GM12878 (cell line): ENCODE results near the gene POMT1. TPM values are rescaled to one million over a fixed set of nuclear protein-coding genes. Genes with fewer than 3 reads are reported as not detected.

Source experiments
- BRCA1 ChIP-seq: IDR thresholded peaks from 2 replicates; pipeline ENCODE4 v1.6.1; 2011; ENCODE audit warnings: low read depth, low read length, improper control_type of control experiment
- EGR1 ChIP-seq, 2 experiments: IDR thresholded peaks; 1 replicate in 1 of 2; 2 replicates in 1 of 2; pipeline ENCODE4 v1.6.1; 2011 to 2012; ENCODE audit warnings: low read depth in 2 of 2, low read length in 2 of 2, borderline replicate concordance in 1 of 2, mild to moderate bottlenecking in 1 of 2, moderate library complexity in 1 of 2
- HDAC2 ChIP-seq: fragments of 200-600 bp; sonication (generic); IDR thresholded peaks from 2 replicates; pipeline ENCODE4 v1.6.1; 2017
- HSF1 ChIP-seq: fragments of 150-350 bp; IDR thresholded peaks from 2 replicates; pipeline ENCODE4 v1.6.1; 2014; ENCODE audit warnings: mild to moderate bottlenecking, low read depth, low read length
- KDM1A ChIP-seq: fragments of 200-600 bp; sonication (generic); IDR thresholded peaks from 2 replicates; pipeline ENCODE4 v1.6.1; 2016; ENCODE audit warnings: borderline replicate concordance
- NFXL1 ChIP-seq: fragments of 450-650 bp; IDR thresholded peaks from 2 replicates; pipeline ENCODE4 v1.6.1; 2017; ENCODE audit warnings: antibody characterized with exemption, mild to moderate bottlenecking, borderline replicate concordance
- PBX3 ChIP-seq: IDR thresholded peaks from 2 replicates; pipeline ENCODE4 v1.6.1; 2011; ENCODE audit warnings: mild to moderate bottlenecking, low read depth, low read length, moderate library complexity; ENCODE audit not compliant: insufficient replicate concordance
- SIN3A ChIP-seq: IDR thresholded peaks from 2 replicates; pipeline ENCODE4 v1.6.1; 2012; ENCODE audit warnings: low read depth, low read length, improper control_type of control experiment
- SREBF1 ChIP-seq: IDR thresholded peaks from 2 replicates; pipeline ENCODE4 v1.6.1; 2012; ENCODE audit warnings: mild to moderate bottlenecking, low read length
- TCF12 ChIP-seq: IDR thresholded peaks from 2 replicates; pipeline ENCODE4 v1.6.1; 2011; ENCODE audit warnings: low read depth, mild to moderate bottlenecking, low read length
- TCF7 ChIP-seq: IDR thresholded peaks from 2 replicates; pipeline ENCODE4 v1.6.1; 2014; ENCODE audit warnings: antibody characterized with exemption, borderline replicate concordance
- ZBTB33 ChIP-seq: fragments of 450-650 bp; IDR thresholded peaks from 2 replicates; pipeline ENCODE4 v1.6.1; 2017; ENCODE audit warnings: mild to moderate bottlenecking
- ZNF384 ChIP-seq: IDR thresholded peaks from 2 replicates; pipeline ENCODE4 v1.6.1; 2012; ENCODE audit warnings: low read depth, mild to moderate bottlenecking, low read length, improper control_type of control experiment, borderline replicate concordance
- polyA plus RNA-seq, 11 experiments: library from polyadenylated mRNA; depleted of rRNA in 4 of 11; unstranded in 6 of 11; stranded (reverse) in 5 of 11; fragments of >200 nt; fragmentation: Nextera tagmentation in 4 of 11; fragmentation: Illumina TruSeq in 1 of 11; extraction: Ambion mirVana in 4 of 11; extraction: Trizol in 1 of 11; gene quantifications; 1 replicate in 1 of 11; 2 replicates in 10 of 11; pipeline versions ENCODE4 v1.2.1 to v1.2.3, GENCODE V29; 2011 to 2016; ENCODE audit warnings: inconsistent platforms in 2 of 11, missing spikeins in 2 of 11, low read depth in 1 of 11
- total RNA-seq, 4 experiments: library from RNA; depleted of rRNA in 3 of 4; stranded (reverse); fragments of >200 nt in 3 of 4; fragmentation: Illumina TruSeq in 1 of 4; extraction: Trizol in 1 of 4; gene quantifications; 2 replicates each; pipeline versions ENCODE4 v1.2.1 to v1.2.3, GENCODE V29; 2013 to 2021

Gene POMT1
- total and polyA plus RNA-seq, 10 of the 15 experiments (the other 5 are each of a cell fraction or from before 2014, with no cell fraction given): 1.2 to 19.2 (median 12.6) TPM

- no peak for TF ChIP-seq ZBTB33
- TF ChIP-seq SREBF1: no peak
- TF ChIP-seq HSF1: no peak
- no peak for TF ChIP-seq BRCA1
- TF ChIP-seq TCF12: no peak
- no peak for TF ChIP-seq NFXL1
- TF ChIP-seq SIN3A: no peak
- TF ChIP-seq TCF7: no peak
- TF ChIP-seq EGR1 (IDR thresholded peaks at IDR 0.05; ENCODE audit: borderline replicate concordance in 1 of 2, low read depth in 2 of 2, low read length in 2 of 2): no peak
- TF ChIP-seq PBX3: no peak
- TF ChIP-seq KDM1A: no peak
- TF ChIP-seq ZNF384: no peak
- TF ChIP-seq HDAC2: no peak
Observed at GRCh38 chr9:131513177-131513576, 10.5 kb downstream of the POMT1 start (continued).
